Vagina (tissue), 2 donors: ENCODE results near the gene NCBP2L.

ENCODE experiments used
- POLR2AphosphoS5 ChIP-seq, 2 donors: sonication (generic); formaldehyde crosslinking; IDR thresholded peaks; one replicate each; pipeline ENCODE4 v1.9.0; 2017; ENCODE audit warnings: antibody characterized with exemption in 2 of 2, mild to moderate bottlenecking in 2 of 2, low read depth in 1 of 2; ENCODE audit not compliant: insufficient read depth in 1 of 2
- TF ChIP-seq, protein P1 (sequence below), 3 experiments: fragments of 450-650 bp in 2 of 3; fragments of 200-600 bp in 1 of 3; sonication (generic) in 1 of 3; IDR thresholded peaks; one replicate each; pipeline ENCODE4 v1.5.1; 2017 to 2019; ENCODE audit warnings: antibody characterized with exemption in 3 of 3, mild to moderate bottlenecking in 2 of 3, moderate library complexity in 2 of 3

GRCh38 chrX:107818900-107819521 lies 41.5 kb downstream of the NCBP2L start:
- TF ChIP-seq POLR2AphosphoS5 (IDR thresholded peaks at IDR 0.05; ENCODE audit: insufficient read depth in 1 of 2, low read depth in 1 of 2): no peak
- TF ChIP-seq, protein P1, sequence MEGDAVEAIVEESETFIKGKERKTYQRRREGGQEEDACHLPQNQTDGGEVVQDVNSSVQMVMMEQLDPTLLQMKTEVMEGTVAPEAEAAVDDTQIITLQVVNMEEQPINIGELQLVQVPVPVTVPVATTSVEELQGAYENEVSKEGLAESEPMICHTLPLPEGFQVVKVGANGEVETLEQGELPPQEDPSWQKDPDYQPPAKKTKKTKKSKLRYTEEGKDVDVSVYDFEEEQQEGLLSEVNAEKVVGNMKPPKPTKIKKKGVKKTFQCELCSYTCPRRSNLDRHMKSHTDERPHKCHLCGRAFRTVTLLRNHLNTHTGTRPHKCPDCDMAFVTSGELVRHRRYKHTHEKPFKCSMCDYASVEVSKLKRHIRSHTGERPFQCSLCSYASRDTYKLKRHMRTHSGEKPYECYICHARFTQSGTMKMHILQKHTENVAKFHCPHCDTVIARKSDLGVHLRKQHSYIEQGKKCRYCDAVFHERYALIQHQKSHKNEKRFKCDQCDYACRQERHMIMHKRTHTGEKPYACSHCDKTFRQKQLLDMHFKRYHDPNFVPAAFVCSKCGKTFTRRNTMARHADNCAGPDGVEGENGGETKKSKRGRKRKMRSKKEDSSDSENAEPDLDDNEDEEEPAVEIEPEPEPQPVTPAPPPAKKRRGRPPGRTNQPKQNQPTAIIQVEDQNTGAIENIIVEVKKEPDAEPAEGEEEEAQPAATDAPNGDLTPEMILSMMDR (IDR thresholded peaks at IDR 0.05): no peak
